ENCODE data around the gene SIRT1. TPM values are rescaled to one million over a fixed set of nuclear protein-coding genes. Genes with fewer than 3 reads are reported as not detected.

SIRT1 gene
- total RNA-seq, 1 experiment from 2014 or later, result 83.8 TPM

DNA sequence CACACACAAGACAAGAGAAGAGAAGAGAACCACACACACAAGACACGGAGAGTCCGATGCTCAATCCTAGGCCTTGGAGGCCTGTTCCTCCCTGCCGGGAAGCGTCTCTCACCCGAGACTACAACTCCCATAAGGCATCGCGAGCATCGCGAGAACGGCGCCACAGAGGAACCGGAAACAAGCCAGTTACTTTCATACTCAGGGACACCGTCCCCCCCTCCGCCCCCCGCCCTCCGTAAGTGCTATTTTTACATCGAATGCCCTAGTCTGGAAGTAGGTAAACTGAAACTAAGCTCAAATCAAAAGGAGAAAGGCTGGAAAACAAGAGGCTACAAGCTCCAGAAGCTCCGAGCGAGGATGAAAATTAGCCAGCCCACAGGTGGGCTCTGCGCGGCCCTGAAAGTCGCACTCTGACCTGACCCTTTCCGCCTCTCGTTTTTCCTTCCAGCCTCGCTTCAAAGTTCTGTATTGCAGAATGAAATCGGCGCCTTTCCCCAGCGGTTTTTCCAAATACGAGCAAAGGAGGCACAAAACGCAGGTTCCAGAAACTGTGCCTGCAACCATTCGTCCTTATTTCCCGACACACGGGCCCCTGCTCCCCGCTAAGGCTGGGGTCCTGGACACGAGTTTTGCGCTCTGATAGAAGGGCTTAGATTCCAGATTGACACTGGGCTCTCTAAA is 35.0 kb upstream of the SIRT1 start:
- no peak overlapping the region for H2AK5ac ChIP-seq (ENCODE audit: insufficient read length, low read length)
- peaks cover 3% of the 10 kb centered on the region for H3K23me2 ChIP-seq (ENCODE audit: insufficient read length, low read depth, low read length, poor library complexity, severe bottlenecking)
- H3K79me2 ChIP-seq (ENCODE audit: insufficient read depth, low read length), result no peaks in the 10 kb centered on the region
- Mint-ChIP-seq H3K27ac (peak overlapping the region; percentile 88 to 99 (median 97)), H3K4me1 (peaks cover 0 to 6% of the 10 kb centered on the region in 2 experiments; a peak in 2 of 4 replicates), H3K27me3 (ENCODE audit: low read depth) (no peaks in the 10 kb centered on the region), H3K36me3 (ENCODE audit: insufficient read depth in 1 of 3, low read depth in 3 of 3) (no peaks in the 10 kb centered on the region; a peak in 1 of 7 replicates), H3K4me3 (peak overlapping the region; percentile 94 to 99), H3K9me3 (no peaks in the 10 kb centered on the region; a peak in 1 of 5 replicates)
- H4K8ac ChIP-seq (replicated peaks; ENCODE audit: insufficient read length, low read depth, low read length), result no peak overlapping the region
- no peaks in the 10 kb centered on the region for H3K27me3 ChIP-seq (ENCODE audit: insufficient read depth, low read length)
- no peak overlapping the region for H2BK12ac ChIP-seq (ENCODE audit: insufficient read length, low read depth, low read length)
- no peaks in the 10 kb centered on the region for H3K4me1 ChIP-seq (ENCODE audit: insufficient read depth, low read length)
- no CpG with 5 or more reads among the region's 36 CpGs for WGBS (ENCODE audit: extremely low coverage, insufficient read length, low lambda C conversion rate)
- no peaks in the 10 kb centered on the region for H3K9me3 ChIP-seq (ENCODE audit: control insufficient read depth, low read depth, low read length)
- no peaks in the 10 kb centered on the region for H3K79me1 ChIP-seq (ENCODE audit: insufficient read depth, low read depth, low read length, poor library complexity, severe bottlenecking)
- H2AFZ ChIP-seq (ENCODE audit: low read length), result peak overlapping the region; percentile 50
- H3K23ac ChIP-seq (ENCODE audit: insufficient read length, low read depth, low read length), result no peak overlapping the region
- TF ChIP-seq, protein P1, sequence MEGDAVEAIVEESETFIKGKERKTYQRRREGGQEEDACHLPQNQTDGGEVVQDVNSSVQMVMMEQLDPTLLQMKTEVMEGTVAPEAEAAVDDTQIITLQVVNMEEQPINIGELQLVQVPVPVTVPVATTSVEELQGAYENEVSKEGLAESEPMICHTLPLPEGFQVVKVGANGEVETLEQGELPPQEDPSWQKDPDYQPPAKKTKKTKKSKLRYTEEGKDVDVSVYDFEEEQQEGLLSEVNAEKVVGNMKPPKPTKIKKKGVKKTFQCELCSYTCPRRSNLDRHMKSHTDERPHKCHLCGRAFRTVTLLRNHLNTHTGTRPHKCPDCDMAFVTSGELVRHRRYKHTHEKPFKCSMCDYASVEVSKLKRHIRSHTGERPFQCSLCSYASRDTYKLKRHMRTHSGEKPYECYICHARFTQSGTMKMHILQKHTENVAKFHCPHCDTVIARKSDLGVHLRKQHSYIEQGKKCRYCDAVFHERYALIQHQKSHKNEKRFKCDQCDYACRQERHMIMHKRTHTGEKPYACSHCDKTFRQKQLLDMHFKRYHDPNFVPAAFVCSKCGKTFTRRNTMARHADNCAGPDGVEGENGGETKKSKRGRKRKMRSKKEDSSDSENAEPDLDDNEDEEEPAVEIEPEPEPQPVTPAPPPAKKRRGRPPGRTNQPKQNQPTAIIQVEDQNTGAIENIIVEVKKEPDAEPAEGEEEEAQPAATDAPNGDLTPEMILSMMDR (conservative IDR thresholded peaks at IDR 0.05), result no peak
- H3K4ac ChIP-seq (ENCODE audit: low read depth, low read length), result no peak overlapping the region
- peak overlapping the region; percentile 91 for H3K4me2 ChIP-seq (ENCODE audit: insufficient read depth, insufficient read length, low read length)
- H4K5ac ChIP-seq (ENCODE audit: insufficient read length, low read depth, low read length), result no peak overlapping the region
- peak; percentile 94 for DNase-seq
- H2BK5ac ChIP-seq (ENCODE audit: insufficient read length, low read length), result no peak overlapping the region
- no peak overlapping the region for H2BK15ac ChIP-seq (ENCODE audit: low read depth, low read length)
- peak overlapping the region; percentile 70 for H3K18ac ChIP-seq (ENCODE audit: insufficient read length, low read depth, low read length)
- peak overlapping the region; percentile 61 for H3K14ac ChIP-seq (ENCODE audit: insufficient read depth, low read length)
- no peak overlapping the region for H4K91ac ChIP-seq (ENCODE audit: insufficient read length, low read depth, low read length)
- H3T11ph ChIP-seq (ENCODE audit: low read length), result no peak overlapping the region
- no peaks in the 10 kb centered on the region for H4K20me1 ChIP-seq (ENCODE audit: control insufficient read depth, insufficient read depth, insufficient read length)
- peak overlapping the region; percentile 69 for H3K9ac ChIP-seq (ENCODE audit: extremely low read depth, insufficient read length, low read length)
- no peak overlapping the region for H3K56ac ChIP-seq (ENCODE audit: insufficient read length, low read depth, low read length)
- H3K27ac ChIP-seq (ENCODE audit: insufficient read length, low read depth, low read length), result no peak overlapping the region
- H2BK120ac ChIP-seq (ENCODE audit: low read depth, low read length, poor library complexity, severe bottlenecking), result no peak overlapping the region
- H2BK20ac ChIP-seq (ENCODE audit: low read depth, low read length, poor library complexity, severe bottlenecking), result no peak overlapping the region
